ENCODE results near the gene AXIN1.

AXIN1 gene

GRCh38 chr16:303760-304505 lies 48.6 kb downstream of the AXIN1 start:
- no peak for DNase-seq (ENCODE audit: low read depth)

- DNase-seq (ENCODE audit: low read depth) = no peak
Measured at GRCh38 chr16:301950-302349, 50.6 kb downstream of the AXIN1 start.

- no peak for DNase-seq (ENCODE audit: low read depth)
Measured at GRCh38 chr16:301235-301634, 51.3 kb downstream of the AXIN1 start.

- DNase-seq (ENCODE audit: low read depth) = no peak
Measured at GRCh38 chr16:297832-298231, 54.7 kb downstream of the AXIN1 start.

GRCh38 chr16:296806-297510 lies 55.6 kb downstream of the AXIN1 start:
- DNase-seq (ENCODE audit: low read depth) = no peak

- DNase-seq (ENCODE audit: low read depth) = no peak
Measured at GRCh38 chr16:296276-296675, 56.2 kb downstream of the AXIN1 start.

GRCh38 chr16:293043-293775 lies 59.3 kb downstream of the AXIN1 start:
- DNase-seq (ENCODE audit: low read depth) = no peak

- DNase-seq (ENCODE audit: low read depth) = no peak
Measured at GRCh38 chr16:291539-291938, 61.0 kb downstream of the AXIN1 start.

GRCh38 chr16:290681-291405 lies 61.7 kb downstream of the AXIN1 start:
- no peak for DNase-seq (ENCODE audit: low read depth)

GRCh38 chr16:290015-290680 lies 62.4 kb downstream of the AXIN1 start:
- DNase-seq (ENCODE audit: low read depth) = no peak

- no peak for DNase-seq (ENCODE audit: low read depth)
Measured at GRCh38 chr16:289395-289997, 63.0 kb downstream of the AXIN1 start.

- DNase-seq (ENCODE audit: low read depth) = no peak
Measured at GRCh38 chr16:287981-288920, 64.3 kb downstream of the AXIN1 start.

GRCh38 chr16:287298-287811 lies 65.2 kb downstream of the AXIN1 start:
- DNase-seq (ENCODE audit: low read depth) = no peak

GRCh38 chr16:286491-287297 lies 65.8 kb downstream of the AXIN1 start:
- no peak for DNase-seq (ENCODE audit: low read depth)

GRCh38 chr16:285146-286055 lies 67.1 kb downstream of the AXIN1 start:
- DNase-seq (ENCODE audit: low read depth) = no peak

- DNase-seq (ENCODE audit: low read depth) = no peak
Measured at GRCh38 chr16:284204-285120, 68.1 kb downstream of the AXIN1 start.

Data from activated T-helper 9 cell treated with anti-CD3 and anti-CD28 coated beads, Interleukin-2, amount 50 U/mL, for 16 hours (primary cell).